ENCODE measurements around the gene CDH13. TPM values are rescaled to one million over a fixed set of nuclear protein-coding genes. Genes with fewer than 3 reads are reported as not detected.

CDH13 gene
- total and polyA plus RNA-seq, 2 of the 8 experiments (the other 6 are each of a cell fraction or from before 2014, with no cell fraction given): 2.3 to 2.4 TPM

DNA sequence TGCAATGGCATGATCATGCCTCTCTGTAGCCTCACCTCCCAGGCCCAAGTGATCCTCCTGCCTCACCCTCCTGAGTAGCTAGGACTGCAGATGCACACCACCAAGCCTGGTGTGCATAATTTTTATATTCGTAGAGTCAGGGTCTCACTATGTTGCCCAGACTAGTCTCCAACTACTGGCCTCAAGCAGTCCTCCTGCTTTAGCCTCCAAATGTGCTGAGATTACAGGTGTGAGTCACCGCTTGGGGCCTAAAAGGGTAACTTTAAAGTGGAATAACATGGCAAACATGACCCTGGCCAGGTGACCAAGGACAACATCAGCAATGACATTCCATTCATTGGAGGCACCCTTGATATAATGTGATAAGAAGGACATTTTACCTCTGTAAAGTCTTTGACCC is 1207.2 kb downstream of the CDH13 start (continued):
- TF ChIP-seq CHD1 (IDR thresholded peaks at IDR 0.05; ENCODE audit: low read depth, low read length): no peak
- TF ChIP-seq EGR1 (IDR thresholded peaks at IDR 0.05; ENCODE audit: borderline replicate concordance, low read depth, low read length): no peak
